CD4-positive, alpha-beta T cell treated with Interleukin-6 at 100 ng/mL for 8 hours (primary cell): Measurements from ENCODE around the gene ADPRHL1.
"Not testable (repeated sequence)": the region's sequence is repeated elsewhere in the genome, so short reads cannot be mapped to it uniquely, and the experiment has no call there.

Experiments used
- DNase-seq: peaks from one replicate; pipeline ENCODE4 v3.0.0-alpha.2; 2020; ENCODE audit warnings: mixed read lengths, low spot score

The ADPRHL1 gene

GRCh38 chr13:113369881-113370280, 83.4 kb downstream of the ADPRHL1 start:
- no peak for DNase-seq

GRCh38 chr13:113369189-113369588, 84.1 kb downstream of the ADPRHL1 start:
- no peak for DNase-seq

GRCh38 chr13:113368353-113368752, 84.9 kb downstream of the ADPRHL1 start:
- not testable (repeated sequence) for DNase-seq

- DNase-seq: no peak
These were observed 85.5 kb downstream of the ADPRHL1 start for GRCh38 chr13:113367771-113368170.

GRCh38 chr13:113367020-113367560, 86.2 kb downstream of the ADPRHL1 start:
- no peak for DNase-seq

GRCh38 chr13:113365971-113366588, 87.2 kb downstream of the ADPRHL1 start:
- DNase-seq: no peak

- DNase-seq: no peak
These were observed 87.7 kb downstream of the ADPRHL1 start for GRCh38 chr13:113365583-113365970.

- no peak for DNase-seq
These were observed 88.2 kb downstream of the ADPRHL1 start for GRCh38 chr13:113364901-113365582.

GRCh38 chr13:113364311-113364889, 88.9 kb downstream of the ADPRHL1 start:
- DNase-seq: no peak

GRCh38 chr13:113361406-113361805, 91.9 kb downstream of the ADPRHL1 start:
- no peak for DNase-seq

- DNase-seq: no peak
These were observed 92.8 kb downstream of the ADPRHL1 start for GRCh38 chr13:113360446-113360845.

GRCh38 chr13:113359571-113359970, 93.7 kb downstream of the ADPRHL1 start:
- no peak for DNase-seq

- DNase-seq: no peak
These were observed 94.6 kb downstream of the ADPRHL1 start for GRCh38 chr13:113358653-113359190.

- no peak for DNase-seq
These were observed 95.8 kb downstream of the ADPRHL1 start for GRCh38 chr13:113357529-113357928.

- DNase-seq: no peak
These were observed 96.7 kb downstream of the ADPRHL1 start for GRCh38 chr13:113356596-113356995.

- no peak for DNase-seq
These were observed 97.7 kb downstream of the ADPRHL1 start for GRCh38 chr13:113355621-113356020.

GRCh38 chr13:113354831-113355610, 98.3 kb downstream of the ADPRHL1 start:
- DNase-seq: no peak

- DNase-seq: no peak
These were observed 100.0 kb downstream of the ADPRHL1 start for GRCh38 chr13:113353254-113353653.

GRCh38 chr13:113351514-113352026, 101.7 kb downstream of the ADPRHL1 start:
- DNase-seq: no peak

GRCh38 chr13:113350938-113351335, 102.4 kb downstream of the ADPRHL1 start:
- DNase-seq: no peak

GRCh38 chr13:113350065-113350937, 103.0 kb downstream of the ADPRHL1 start:
- DNase-seq: no peak
